Dedifferentiated amniotic fluid mesenchymal stem cell (primary cell): ENCODE measurements around the gene SLC2A13.
"Not testable (repeated sequence)": the region's sequence is repeated elsewhere in the genome, so short reads cannot be mapped to it uniquely, and the experiment has no call there.

Experiments
- DNase-seq: peaks from one replicate; pipeline ENCODE4 v3.0.0-alpha.2; 2016; ENCODE audit errors: extremely low spot score

Gene SLC2A13

DNA sequence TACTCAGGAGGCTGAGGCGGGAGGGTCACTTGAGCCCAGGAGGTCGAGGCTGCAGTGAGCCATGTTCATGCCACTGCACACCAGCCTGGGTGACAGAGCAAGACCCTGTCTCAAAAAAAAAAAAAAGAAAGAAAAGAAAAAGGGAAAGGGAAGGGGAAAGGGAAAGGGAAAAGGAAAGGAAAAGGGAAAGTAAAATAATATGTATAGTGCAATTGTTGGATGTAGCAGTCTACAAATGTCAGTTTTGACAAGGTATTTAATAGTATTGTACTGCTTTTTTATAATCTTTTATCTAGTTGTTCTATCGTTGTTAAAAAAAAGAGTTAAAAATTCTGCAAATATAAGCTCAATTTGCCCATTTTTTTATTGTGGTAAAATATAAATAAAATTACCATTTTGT, 67.3 kb downstream of the SLC2A13 start:
- DNase-seq, result no peak

DNA sequence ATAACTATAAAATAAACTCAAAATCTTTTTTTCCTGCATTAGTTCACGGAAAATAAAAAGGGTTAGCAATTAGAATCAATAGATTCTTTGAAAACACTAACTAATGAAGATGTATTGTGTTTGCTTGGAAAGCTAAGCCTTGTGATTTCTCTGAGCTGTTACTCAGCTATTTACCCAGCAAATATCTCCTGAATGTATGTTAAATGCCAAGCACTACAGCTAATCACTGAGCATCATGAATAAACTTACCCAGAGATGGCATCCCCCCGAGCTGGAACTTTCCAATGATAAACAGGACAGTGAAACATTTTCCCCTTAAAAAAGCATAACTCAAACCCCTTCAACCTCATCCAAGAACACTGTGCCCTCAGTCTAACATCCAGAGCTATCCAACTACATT, 71.2 kb downstream of the SLC2A13 start:
- no peak for DNase-seq

DNA sequence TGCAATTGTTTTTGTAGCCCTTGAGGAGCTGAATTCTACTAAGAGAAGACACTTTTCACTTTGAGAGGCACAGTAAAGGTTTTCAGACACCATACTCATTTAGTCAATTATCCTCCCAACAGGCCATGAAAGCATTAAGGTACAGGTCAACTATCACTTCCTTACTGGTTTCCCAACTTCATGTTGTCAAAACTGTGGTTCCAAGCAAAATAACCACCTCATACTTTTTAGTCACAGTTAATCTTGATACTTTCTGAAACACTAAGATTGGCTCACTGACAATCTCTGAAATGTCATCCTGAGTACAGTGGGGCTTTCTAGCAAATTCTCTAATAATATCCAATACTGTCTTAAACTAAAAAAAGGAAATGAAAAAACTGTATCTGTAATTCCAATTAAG, 71.7 kb downstream of the SLC2A13 start:
- DNase-seq, result no peak

DNA sequence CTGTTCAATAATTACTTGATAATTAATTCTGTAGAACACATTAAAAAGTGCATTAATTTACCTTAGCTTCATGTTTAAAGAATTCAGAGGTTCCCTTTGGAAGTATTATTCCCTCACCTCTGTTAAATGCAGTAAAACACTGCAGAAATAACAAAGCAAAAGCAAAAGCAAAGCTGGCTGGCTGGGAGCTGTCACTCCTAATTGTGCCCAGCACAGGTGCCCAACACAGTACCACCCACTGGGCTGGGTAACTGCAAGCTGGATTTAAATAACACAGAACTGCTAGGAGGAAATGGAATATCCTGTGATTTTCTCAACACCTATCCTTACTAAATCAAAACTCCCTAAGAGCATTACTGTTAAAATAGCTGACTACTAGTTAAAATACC, 72.6 kb downstream of the SLC2A13 start:
- no peak for DNase-seq

DNA sequence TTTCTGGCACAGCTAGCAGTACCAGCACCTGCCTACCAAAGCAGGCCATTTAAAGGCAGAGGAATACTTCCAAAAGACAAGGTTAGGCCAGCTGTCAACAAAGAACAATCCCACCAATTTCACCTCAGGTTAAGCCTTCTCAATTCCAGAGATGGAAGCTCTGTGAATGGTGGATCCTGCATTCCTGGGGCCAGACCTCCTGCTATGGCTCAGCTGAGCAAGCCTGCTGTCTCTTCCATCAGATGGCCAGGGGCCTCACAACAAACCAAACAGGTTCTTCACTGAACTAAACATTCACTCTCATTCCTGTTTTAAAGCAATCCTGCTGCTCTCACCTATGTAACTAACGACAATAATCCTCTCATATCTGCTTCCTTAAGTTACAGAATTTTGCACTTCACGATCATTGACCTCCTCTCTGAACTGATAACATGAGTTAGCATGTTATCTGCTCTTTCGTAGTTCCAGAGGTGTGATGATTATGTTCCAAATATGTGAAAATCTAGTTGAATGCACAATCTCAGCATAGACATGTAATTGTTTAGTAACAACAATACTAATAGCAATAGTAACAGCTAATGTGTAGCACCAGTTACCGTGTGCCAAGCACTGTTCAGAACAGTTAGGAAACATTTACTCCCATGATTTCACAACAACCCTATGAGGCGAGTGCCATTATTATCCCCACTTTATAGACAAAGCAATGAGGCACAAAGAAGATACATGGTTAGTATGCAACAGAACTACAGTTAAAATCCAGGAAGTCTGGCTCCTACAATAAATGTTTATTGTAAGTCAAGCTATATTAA, 73.2 kb downstream of the SLC2A13 start:
- DNase-seq, result no peak

DNA sequence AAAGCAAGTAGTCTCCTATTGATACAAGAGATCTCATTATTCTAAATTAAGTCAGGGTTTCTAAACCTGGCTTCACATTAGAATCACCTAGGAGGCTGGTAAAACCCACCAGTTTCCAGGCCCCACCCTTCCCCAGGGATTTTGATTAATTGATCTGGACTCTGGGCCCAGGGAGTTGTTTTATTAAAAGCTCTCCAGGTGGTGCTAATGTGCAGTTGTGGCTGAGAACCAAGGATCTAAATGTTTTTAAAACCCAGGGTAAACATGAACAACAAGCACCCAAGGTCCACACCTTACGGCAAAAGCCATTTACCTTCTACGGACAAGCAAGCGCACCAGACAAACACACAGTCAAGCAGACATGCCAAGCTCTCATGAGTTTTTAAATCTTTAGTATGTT, 73.9 kb downstream of the SLC2A13 start:
- DNase-seq, result no peak

DNA sequence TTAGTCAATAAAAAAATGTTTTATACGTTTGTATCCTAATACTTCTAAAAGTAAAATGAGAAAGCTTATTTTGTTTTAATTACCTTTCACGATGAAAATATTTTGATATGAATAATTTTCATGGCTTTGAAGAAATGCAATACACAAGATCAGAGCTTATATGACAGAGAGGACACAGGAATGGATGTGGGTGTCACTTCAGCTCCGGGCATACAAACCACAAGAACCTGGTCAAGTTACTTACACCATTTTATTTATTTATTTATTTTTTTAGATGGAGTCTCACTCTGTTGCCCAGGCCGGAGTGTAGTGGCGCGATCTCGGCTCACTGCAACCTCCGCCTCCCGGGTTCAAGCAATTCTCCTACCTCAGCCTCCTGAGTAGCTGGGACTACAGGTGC, 74.9 kb downstream of the SLC2A13 start:
- DNase-seq, result not testable (repeated sequence)

DNA sequence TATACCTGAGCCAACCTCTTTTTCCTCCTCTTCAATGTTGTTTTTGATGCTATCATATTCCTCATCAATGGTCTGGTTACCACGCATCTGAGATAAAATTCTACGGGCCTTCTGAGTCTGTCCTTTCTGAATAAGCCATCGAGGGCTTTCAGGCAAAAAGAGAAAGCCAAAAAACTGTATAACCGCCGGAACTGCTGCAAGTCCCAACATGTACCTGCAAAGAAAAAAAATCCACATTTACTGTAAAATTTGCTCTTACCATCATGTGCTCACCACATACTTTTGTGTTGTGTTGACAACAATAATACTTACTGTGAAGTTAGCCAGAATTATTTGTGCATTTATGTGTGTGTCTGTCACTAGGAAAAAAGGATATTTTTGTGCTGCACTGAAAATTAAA, 77.6 kb downstream of the SLC2A13 start:
- DNase-seq, result no peak

DNA sequence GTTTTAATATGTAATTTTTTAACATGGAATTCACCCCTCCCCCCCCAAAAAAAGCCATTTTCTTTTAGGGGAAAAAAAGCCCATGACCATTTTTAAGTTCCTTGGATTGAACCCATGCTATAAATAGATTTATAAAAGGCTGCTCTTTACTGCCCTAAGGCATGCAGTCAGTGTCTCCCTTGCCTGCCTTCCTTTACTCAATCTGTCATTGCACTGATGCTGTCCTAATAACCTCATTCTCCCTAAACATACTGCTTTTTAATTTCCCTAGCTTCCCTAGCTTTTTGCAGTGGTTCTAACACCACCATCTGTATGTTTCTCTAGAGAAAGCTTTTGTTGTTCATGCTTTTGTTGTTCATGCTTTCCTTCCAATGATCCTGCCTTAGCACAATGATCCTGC, 83.0 kb downstream of the SLC2A13 start:
- DNase-seq, result no peak

DNA sequence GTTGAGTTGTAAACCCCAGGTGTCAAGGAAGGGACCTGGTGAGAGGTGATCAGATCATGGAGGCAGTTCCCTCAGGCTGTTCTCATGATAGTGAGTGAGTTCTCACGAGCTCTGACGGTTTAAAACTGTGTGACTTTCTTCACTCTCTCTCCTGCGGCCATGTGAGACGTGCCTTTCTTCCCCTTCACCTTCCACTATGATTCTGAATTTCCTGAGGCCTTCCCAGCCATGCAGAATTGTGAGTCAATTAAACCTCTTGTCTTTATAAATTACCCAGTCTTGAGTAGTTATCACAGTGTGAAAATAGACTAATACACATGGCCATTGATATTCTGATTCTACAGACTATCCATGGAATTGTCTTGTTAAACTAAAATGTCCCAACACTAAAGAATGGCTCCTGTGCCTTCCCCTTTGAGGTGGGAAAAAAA, 85.6 kb downstream of the SLC2A13 start:
- DNase-seq, result no peak

DNA sequence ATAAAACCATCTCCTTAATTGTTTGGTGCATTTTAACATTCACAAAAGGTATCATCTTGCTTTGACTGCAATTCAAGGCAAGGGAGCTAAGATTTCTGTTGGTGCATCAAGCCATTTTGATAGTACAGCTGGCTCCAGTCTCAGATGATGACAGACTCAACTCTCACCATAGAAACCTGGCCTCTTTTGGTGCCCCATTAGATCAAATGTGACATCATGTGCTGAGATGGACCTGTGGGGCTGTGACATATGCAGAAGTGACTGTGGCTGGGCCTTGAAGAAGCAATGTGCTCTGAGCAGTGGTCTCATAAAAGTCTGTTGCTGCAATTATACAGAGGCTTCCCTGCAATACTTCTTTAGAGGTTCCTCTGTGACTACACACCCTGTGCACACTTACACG, 88.4 kb downstream of the SLC2A13 start:
- no peak for DNase-seq

DNA sequence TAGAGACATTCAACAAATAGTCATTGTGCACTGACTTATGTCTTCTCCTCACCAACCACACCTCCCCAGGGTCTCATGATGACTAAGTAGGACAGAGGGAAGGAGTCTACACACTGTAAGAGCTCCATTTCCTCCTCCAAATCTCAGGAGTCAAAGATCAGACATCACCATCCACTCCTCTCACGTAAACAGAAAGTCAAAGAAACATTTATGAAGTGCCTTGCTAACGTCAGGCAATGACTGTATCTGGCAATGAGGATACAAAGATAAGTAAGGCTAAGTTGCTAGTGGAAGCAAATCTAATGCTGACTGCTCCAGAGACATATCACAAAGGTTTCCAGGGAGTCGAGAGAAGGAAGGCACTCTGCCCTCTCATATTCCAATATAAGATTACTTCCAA, 88.9 kb downstream of the SLC2A13 start:
- DNase-seq, result no peak

DNA sequence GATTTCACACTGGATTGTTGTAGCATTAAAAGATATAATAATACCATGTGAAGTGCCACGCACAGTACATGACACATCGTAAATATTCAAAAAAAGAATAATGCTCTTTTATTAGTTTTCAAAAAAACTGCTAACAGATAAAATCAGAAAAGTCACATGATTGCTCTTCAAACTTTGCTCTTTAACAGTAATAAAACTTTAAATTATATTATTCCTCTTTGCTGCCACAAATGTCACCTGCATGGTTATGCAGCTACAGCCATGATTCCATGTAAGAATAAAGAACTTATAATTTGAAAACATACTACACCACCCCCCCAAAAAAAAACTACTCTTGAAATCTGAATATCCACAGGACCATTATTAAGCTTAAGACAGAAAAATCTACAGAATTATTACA, 90.0 kb downstream of the SLC2A13 start:
- no peak for DNase-seq

DNA sequence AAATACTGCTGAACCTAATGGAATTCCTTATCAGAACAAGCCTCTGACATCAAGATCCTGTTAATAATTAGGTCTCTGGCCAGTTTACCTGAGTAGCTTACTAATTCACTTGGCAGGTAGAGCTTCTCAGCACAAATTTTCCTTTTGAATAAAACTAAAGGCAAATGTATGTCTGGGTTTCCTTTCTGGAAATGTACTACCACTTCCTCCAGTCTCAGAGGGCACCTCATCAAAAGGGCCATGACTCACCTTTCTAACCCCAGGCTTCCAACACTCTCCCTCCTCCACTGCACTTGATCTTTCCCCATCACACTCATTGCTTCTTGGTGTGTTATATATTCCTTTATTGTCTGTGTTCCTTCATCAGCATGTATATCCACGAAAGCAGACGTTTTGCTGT, 90.5 kb downstream of the SLC2A13 start:
- no peak for DNase-seq

DNA sequence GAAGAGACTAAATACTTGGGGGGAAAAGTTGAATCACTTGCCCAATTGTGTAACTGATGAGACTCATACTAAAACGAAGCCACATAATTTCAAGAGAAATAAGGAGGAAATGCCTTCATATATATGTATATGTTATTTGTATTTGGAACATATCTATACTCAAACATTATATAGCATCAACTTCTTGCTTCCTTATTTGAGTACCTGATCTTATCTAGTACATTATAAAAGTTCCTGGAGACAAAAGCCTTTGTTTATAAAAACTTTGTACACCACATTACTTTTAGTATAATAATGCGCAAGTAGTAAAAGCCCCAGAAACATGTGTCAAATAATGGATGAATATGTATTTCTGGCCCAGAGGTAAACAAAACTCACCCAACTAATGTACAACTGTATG, 92.0 kb downstream of the SLC2A13 start:
- DNase-seq, result no peak

DNA sequence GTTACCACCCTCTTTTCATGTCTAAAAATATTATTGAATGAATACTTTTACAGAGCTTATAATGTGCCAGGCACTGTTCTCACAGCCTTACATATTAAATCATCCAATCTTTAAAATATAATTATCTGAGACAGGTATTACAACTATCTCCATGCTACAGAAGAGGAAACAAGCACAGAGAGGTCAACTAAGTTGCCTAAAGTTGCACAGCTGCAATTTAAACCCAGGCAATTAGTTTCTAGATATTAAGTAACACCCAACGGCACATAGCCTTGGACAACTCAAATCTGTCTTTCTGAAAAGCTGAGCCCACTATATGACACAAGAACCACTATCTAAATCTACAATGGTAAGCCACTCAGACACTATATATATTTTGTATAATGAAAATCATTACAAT, 92.6 kb downstream of the SLC2A13 start:
- DNase-seq, result no peak

DNA sequence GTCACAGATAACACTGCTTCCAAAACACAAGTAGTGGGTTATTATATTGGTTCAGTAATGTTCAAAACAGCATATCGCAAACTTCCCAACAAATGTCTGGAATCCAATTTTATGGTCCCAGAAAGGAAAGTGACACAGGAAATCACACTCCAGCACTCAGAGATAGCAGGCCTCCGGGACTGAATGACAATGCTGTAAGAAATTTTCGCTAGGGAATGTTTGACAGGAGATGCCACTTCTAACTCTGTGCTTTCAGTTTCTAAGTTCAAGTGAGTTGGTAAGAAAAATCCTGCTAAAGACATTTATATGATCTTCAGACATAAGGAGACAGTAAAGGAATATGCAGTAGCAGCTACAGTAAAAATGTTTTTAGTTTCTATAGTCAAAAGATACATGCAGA, 93.2 kb downstream of the SLC2A13 start:
- no peak for DNase-seq

DNA sequence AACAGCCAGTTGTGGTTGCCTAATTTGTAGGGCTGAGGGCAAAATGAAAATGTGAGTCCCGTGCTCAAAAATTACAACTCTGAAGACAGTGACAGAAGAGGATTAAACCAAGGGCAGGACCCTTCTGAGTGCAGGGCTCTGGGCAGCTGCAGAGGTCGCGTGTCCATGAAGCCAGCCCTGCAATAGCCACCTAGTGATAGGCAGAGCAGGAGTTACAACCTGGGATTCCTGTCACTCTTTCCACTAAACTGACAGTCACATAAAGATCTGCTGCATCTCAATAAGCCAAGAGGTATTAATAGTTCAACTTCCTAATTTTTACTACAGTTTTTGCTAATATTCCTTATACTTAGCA, 94.1 kb downstream of the SLC2A13 start:
- no peak for DNase-seq

DNA sequence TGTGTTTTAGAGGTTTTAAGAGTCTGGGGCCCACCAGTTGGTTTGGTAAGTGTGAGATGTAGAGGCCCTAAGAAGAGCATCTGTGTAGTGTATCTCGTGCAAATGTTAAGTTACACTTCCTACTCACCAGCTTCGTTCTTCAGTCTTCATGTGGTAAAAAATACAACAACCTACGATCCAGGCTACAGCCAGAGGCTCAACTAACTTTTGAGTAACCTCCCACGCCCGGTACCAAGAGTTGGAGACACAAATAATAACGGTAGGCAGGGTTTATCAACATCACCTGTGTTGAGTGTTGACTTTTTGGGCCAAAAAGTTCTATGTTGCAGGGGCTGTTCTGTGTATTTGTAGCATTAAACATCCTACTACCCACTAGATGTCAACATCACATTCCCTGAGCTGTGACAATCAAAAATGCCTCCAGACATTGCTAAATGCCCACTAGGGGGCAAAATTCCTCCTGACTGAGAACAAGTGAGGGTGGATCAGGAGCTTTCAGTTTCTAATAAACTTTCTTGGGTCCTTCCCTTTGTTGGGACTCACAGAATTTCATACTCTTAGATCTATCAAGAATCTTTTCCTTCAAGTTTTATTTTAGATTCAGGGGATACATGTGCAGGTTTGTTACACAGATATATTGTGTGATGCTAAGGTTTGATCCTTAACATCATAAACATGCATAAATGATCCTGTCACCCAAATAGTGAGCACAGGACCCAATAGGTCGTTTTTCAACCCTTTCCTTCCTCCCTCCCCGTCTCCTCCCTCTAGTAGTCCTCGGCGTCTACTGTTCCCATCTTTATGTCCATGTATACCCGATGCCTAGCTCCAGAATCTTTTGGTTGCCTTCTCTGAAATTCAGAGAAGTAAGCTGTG, 94.7 kb downstream of the SLC2A13 start:
- DNase-seq, result peak; percentile 77

DNA sequence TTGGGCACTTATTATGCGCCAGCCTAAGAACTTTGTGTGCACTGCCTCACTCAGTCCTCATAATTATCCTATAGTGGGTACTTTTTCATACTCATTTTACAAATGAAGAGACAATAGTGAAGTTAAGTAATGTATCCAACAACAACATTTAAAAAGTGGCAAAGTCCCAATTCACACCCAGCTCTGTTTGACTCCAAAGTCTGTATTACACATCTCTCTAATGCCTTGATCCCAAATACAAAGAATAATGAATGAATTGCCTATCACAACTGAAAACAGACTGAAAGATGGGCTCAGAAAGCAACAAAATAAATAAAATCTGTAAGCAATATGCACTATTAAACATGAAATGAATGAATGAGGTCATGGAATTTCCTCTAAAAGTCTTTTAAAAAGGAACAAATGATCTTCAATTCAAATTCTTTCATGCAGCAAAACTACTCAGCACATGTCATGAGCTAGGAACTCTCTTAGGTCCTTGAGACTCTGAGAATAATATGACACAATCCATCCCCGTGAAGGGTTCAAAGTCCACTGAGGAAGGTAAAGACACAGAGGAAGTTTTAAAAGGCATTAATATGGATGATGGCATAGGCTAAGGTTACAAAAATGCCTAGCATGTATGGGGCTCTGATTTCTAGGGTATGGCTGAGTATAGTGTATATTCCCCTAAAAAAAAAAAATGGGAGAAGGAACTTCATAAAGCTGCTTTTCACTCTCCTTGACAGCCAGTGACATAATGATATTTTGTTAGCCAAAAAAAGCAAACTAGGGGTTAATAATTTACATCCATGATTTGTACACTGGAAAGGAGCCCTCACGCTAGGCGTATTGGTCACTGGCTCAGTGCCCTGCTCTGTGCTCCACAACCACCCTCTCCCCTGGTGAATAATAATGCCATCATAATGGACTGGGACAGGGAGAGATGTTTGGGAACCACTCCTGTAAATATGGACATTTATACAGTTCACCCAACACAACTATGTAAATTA, 103.4 kb downstream of the SLC2A13 start:
- no peak for DNase-seq

DNA sequence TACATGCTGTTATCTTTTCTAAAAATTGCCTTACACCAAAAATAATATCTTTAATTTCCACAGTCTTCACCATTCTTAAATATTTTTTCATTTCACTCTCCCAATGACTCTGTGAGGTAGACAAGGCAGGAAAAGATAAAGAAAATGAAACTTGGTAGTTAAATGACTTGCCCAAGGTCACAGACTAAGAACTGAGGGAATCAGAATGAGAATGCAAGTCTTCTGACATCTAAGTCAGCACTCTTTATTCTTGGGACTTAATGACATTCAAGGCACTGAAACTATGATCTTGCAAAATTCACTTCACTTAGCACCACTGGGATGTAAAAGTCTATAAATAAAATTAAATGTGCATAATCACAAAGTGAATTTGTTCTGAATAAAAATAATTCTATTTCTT, 104.5 kb downstream of the SLC2A13 start:
- DNase-seq, result no peak

DNA sequence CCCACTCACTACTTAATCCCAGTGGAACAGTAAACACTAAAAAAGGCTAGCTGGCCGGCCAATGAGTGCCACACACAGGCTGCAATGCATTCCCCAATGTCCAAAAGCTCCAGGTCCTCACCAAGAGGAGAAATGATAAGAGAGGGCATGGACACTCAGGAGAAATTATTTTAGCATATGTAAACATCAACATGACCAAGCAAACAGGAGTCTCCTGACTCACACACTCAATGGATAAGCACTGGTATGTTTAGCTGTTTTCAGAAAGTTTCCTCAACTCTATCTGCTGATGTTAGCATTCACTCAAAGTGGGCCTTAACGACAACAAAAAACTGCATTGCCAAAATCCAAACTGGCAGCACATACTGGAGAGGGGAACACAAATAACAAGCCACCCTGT, 105.0 kb downstream of the SLC2A13 start:
- DNase-seq, result no peak
